HG03521 (cell line): ENCODE results near the gene ETNK2.
"Not testable (repeated sequence)": the region's sequence is repeated elsewhere in the genome, so short reads cannot be mapped to it uniquely, and the experiment has no call there.

Experiments
- ATAC-seq: cut with Tn5 transposase; IDR thresholded peaks from one replicate; pipeline ENCODE4 v1.9.1; 2021; ENCODE audit warnings: mild to moderate bottlenecking, moderate library complexity; ENCODE audit not compliant: unreplicated experiment

ETNK2 gene

GRCh38 chr1:204104331-204105130, 47.3 kb downstream of the ETNK2 start:
- no peak for ATAC-seq

GRCh38 chr1:204103431-204103741, 48.5 kb downstream of the ETNK2 start:
- no peak for ATAC-seq

GRCh38 chr1:204102739-204103430, 49.0 kb downstream of the ETNK2 start:
- no peak for ATAC-seq

GRCh38 chr1:204102029-204102611, 49.7 kb downstream of the ETNK2 start:
- no peak for ATAC-seq

- not testable (repeated sequence) for ATAC-seq
Observed at GRCh38 chr1:204099754-204100153, 52.1 kb downstream of the ETNK2 start.

GRCh38 chr1:204098683-204099082, 53.2 kb downstream of the ETNK2 start:
- no peak for ATAC-seq

GRCh38 chr1:204096931-204097330, 54.9 kb downstream of the ETNK2 start:
- ATAC-seq = no peak

- ATAC-seq = no peak
Observed at GRCh38 chr1:204094856-204095634, 56.8 kb downstream of the ETNK2 start.

GRCh38 chr1:204094313-204094729, 57.5 kb downstream of the ETNK2 start:
- no peak for ATAC-seq

GRCh38 chr1:204093781-204094180, 58.1 kb downstream of the ETNK2 start:
- ATAC-seq = no peak

GRCh38 chr1:204093421-204093717, 58.5 kb downstream of the ETNK2 start:
- ATAC-seq = no peak

- no peak for ATAC-seq
Observed at GRCh38 chr1:204092632-204093420, 59.0 kb downstream of the ETNK2 start.

GRCh38 chr1:204091787-204092312, 60.0 kb downstream of the ETNK2 start:
- ATAC-seq = no peak

- no peak for ATAC-seq
Observed at GRCh38 chr1:204091066-204091465, 60.8 kb downstream of the ETNK2 start.

GRCh38 chr1:204090132-204090531, 61.7 kb downstream of the ETNK2 start:
- not testable (repeated sequence) for ATAC-seq

- no peak for ATAC-seq
Observed at GRCh38 chr1:204089044-204089751, 62.6 kb downstream of the ETNK2 start.

GRCh38 chr1:204088596-204088995, 63.2 kb downstream of the ETNK2 start:
- ATAC-seq = no peak

- no peak for ATAC-seq
Observed at GRCh38 chr1:204087893-204088528, 63.8 kb downstream of the ETNK2 start.

- no peak for ATAC-seq
Observed at GRCh38 chr1:204087181-204087892, 64.5 kb downstream of the ETNK2 start.
